OCI-LY1 (cell line): Measurements from ENCODE around the gene RUNX1.

ENCODE experiments used
- EZH2 ChIP-seq: fragments of 200-600 bp; sonication (generic), shearing (Covaris generic); IDR thresholded peaks from 2 replicates; pipeline ENCODE4 v1.8.0; 2017; ENCODE audit warnings: borderline replicate concordance, mixed run types, mild to moderate bottlenecking, antibody characterized with exemption, low read length, moderate library complexity, mixed read lengths
- TF ChIP-seq, protein P1 (sequence below): fragments of 200-600 bp; sonication (generic), shearing (Covaris generic); IDR thresholded peaks from 2 replicates; pipeline ENCODE4 v1.5.1; 2017; ENCODE audit warnings: mild to moderate bottlenecking, antibody characterized with exemption, low read length, moderate library complexity, mixed read lengths

- no peak for TF ChIP-seq EZH2
- TF ChIP-seq, protein P1, sequence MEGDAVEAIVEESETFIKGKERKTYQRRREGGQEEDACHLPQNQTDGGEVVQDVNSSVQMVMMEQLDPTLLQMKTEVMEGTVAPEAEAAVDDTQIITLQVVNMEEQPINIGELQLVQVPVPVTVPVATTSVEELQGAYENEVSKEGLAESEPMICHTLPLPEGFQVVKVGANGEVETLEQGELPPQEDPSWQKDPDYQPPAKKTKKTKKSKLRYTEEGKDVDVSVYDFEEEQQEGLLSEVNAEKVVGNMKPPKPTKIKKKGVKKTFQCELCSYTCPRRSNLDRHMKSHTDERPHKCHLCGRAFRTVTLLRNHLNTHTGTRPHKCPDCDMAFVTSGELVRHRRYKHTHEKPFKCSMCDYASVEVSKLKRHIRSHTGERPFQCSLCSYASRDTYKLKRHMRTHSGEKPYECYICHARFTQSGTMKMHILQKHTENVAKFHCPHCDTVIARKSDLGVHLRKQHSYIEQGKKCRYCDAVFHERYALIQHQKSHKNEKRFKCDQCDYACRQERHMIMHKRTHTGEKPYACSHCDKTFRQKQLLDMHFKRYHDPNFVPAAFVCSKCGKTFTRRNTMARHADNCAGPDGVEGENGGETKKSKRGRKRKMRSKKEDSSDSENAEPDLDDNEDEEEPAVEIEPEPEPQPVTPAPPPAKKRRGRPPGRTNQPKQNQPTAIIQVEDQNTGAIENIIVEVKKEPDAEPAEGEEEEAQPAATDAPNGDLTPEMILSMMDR = no peak
These were observed 241.1 kb downstream of the RUNX1 start for GRCh38 chr21:34807881-34808568.
